Measurements from ENCODE around the gene KLHL24. TPM values are rescaled to one million over a fixed set of nuclear protein-coding genes. Genes with fewer than 3 reads are reported as not detected.
"Not testable (repeated sequence)": the region's sequence is repeated elsewhere in the genome, so short reads cannot be mapped to it uniquely, and the experiment has no call there.

The KLHL24 gene
- total and polyA plus RNA-seq, 7 donors: 8.8 to 201 (median 144) TPM

DNA sequence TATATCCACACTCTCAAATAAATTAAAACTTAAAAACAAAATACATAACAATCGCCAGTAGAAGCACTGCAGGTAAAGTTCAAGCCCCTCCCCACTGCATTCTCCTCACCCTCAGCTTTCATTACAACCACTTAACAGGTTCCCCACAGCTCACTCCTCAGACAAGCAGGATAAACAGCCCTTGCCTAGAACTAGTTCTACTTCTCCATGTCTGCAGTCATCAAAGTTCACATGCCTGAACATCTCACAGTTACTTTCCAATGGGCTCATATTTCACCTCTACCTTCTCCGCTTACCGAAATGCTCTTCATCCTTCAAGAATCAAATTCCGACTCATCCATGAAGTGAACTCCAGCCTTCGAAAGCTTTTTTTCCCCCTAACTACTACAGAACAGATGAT, 66.3 kb downstream of the KLHL24 start:
- DNase-seq: no peak
- no peak overlapping the region for H3K4me3 ChIP-seq
- no peaks in the 10 kb centered on the region for H3K27me3 ChIP-seq
- peaks cover 0 to 19% (median 16%) of the 10 kb centered on the region in 4 donors for H3K4me1 ChIP-seq
- intact Hi-C loops (cut with DNase I): no loop called here
- no peaks in the 10 kb centered on the region for H3K36me3 ChIP-seq
- no peak overlapping the region for H3K27ac ChIP-seq
- 96 to 98% methylated on average over 5 of the region's 5 CpGs for WGBS, 2 donors
- TF ChIP-seq POLR2A (IDR thresholded peaks at IDR 0.05): no peak
- TF ChIP-seq POLR2AphosphoS5 (IDR thresholded peaks at IDR 0.05): no peak
- no peak for TF ChIP-seq EP300 (IDR thresholded peaks at IDR 0.05)
- TF ChIP-seq, protein P1, sequence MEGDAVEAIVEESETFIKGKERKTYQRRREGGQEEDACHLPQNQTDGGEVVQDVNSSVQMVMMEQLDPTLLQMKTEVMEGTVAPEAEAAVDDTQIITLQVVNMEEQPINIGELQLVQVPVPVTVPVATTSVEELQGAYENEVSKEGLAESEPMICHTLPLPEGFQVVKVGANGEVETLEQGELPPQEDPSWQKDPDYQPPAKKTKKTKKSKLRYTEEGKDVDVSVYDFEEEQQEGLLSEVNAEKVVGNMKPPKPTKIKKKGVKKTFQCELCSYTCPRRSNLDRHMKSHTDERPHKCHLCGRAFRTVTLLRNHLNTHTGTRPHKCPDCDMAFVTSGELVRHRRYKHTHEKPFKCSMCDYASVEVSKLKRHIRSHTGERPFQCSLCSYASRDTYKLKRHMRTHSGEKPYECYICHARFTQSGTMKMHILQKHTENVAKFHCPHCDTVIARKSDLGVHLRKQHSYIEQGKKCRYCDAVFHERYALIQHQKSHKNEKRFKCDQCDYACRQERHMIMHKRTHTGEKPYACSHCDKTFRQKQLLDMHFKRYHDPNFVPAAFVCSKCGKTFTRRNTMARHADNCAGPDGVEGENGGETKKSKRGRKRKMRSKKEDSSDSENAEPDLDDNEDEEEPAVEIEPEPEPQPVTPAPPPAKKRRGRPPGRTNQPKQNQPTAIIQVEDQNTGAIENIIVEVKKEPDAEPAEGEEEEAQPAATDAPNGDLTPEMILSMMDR (IDR thresholded peaks at IDR 0.05): no peak
- H3K9me3 ChIP-seq: no peaks in the 10 kb centered on the region

DNA sequence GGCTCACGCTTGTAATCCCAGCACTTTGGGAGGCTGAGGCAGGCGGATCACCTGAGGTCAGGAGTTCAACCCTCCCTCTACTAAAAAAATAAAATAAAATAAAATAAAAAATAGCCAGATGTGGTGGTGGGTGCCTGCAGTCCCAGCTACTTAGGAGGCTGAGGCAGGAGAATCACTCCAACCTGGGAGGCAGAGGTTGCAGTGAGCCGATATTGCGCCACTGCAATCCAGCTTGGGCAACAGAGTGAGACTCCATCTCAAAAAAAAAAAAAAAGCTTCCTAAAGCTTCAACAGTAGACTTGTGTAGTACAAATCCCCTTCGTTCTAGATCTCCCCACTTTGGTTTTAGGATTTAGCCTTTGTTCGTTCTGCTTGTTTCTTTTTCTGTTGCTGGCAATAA, 68.5 kb downstream of the KLHL24 start:
- DNase-seq: not testable (repeated sequence)
- H3K4me1 ChIP-seq: peaks cover 0 to 15% (median 12%) of the 10 kb centered on the region in 4 donors

DNA sequence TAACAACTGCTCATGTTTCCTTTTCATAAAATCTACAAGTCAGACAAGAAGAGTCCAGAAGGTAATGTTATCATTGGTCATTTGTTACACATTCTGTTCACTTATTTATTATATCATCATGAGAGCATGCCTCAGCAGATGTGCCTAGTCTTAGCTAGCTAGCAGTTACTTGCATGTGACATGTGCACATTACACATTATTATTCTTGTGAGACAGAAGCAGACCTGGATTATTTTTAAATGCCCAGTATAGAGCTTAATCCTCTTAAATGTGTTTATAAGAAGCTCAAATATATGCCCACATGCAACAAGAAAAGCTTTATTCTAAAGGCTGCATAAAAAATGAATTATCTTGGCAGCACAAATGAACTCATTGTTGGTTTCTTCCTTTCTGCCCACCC, 74.8 kb downstream of the KLHL24 start:
- Histone ChIP-seq H3K36me3 (no peaks in the 10 kb centered on the region), H3K27ac (no peak overlapping the region), H3K9me3 (no peaks in the 10 kb centered on the region), H3K27me3 (no peaks in the 10 kb centered on the region), H3K4me3 (no peak overlapping the region), H3K4me1 (peaks cover 0 to 10% (median 7%) of the 10 kb centered on the region in 4 donors)
- intact Hi-C loops (cut with DNase I): no loop called here
- no peak for DNase-seq
- TF ChIP-seq EP300 (IDR thresholded peaks at IDR 0.05): no peak
- TF ChIP-seq POLR2AphosphoS5 (IDR thresholded peaks at IDR 0.05): no peak
- no peak for TF ChIP-seq POLR2A (IDR thresholded peaks at IDR 0.05)
- TF ChIP-seq, protein P1 (IDR thresholded peaks at IDR 0.05): no peak

More for the DNA sequence above, 68.5 kb downstream of the KLHL24 start:
- H3K27ac ChIP-seq; H3K27me3 ChIP-seq; H3K9me3 ChIP-seq; intact Hi-C loops (cut with DNase I); H3K4me3 ChIP-seq; H3K36me3 ChIP-seq: not testable (repeated sequence)
- 89 to 93% methylated on average over 6 of the region's 6 CpGs for WGBS, 2 donors

DNA sequence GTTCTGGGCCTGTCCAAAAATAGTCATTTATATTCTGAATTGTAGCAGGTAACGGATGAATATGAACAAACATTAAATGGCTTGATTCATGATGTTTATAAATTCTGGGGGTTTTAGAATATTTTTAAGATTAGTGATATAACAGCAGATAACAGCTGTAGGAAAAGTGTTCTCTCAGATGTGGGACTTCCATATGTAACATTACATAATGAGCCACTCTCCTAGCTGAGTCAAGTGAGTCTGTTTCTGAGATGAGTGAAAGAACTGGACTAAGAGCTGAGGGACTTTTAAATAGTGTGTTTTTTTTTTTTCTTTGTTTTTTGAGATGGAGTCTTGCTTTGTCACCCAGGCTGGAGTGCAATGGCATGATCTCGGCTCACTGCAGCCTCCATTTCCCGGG, 76.1 kb downstream of the KLHL24 start:
- Histone ChIP-seq H3K27me3 (no peaks in the 10 kb centered on the region), H3K4me3 (no peak overlapping the region), H3K36me3 (peaks cover 0 to 8% (median 1%) of the 10 kb centered on the region in 4 donors), H3K9me3 (no peaks in the 10 kb centered on the region), H3K4me1 (peaks cover 0 to 10% (median 7%) of the 10 kb centered on the region in 4 donors), H3K27ac (no peak overlapping the region)
- TF ChIP-seq POLR2AphosphoS5 (IDR thresholded peaks at IDR 0.05): no peak
- intact Hi-C loops (cut with DNase I): no loop called here
- DNase-seq: no peak
- 97 to 98% methylated on average over 3 of the region's 3 CpGs for WGBS, 2 donors

DNA sequence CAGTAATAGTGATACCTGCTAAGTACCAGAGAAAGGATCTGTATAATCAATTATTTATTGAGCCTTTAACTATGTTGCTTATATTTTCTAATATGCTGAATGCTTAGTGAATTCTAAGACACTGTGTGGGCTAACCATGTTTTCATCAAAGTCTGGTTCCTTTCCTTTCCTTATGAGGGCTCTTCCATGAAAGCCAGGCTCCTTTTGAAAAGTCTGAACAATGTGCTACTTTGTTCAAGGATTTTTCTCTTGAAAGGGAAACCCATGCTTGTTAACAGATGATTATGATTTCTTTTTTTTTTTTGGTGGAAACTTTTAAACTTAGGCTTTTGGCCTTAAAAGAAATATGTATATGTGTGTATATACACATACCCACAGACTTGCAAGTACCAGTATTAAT, 79.2 kb downstream of the KLHL24 start:
- peaks cover 0 to 37% (median 16%) of the 10 kb centered on the region in 4 donors for H3K36me3 ChIP-seq
- TF ChIP-seq POLR2A (IDR thresholded peaks at IDR 0.05): no peak
- TF ChIP-seq, protein P1 (IDR thresholded peaks at IDR 0.05): no peak
- no peak for TF ChIP-seq POLR2AphosphoS5 (IDR thresholded peaks at IDR 0.05)
- no peak for TF ChIP-seq EP300 (IDR thresholded peaks at IDR 0.05)
- peaks cover 0 to 10% (median 7%) of the 10 kb centered on the region in 4 donors for H3K4me1 ChIP-seq
- no peak overlapping the region for H3K27ac ChIP-seq
- intact Hi-C loops (cut with DNase I): no loop called here
- no peaks in the 10 kb centered on the region for H3K9me3 ChIP-seq
- no peaks in the 10 kb centered on the region for H3K27me3 ChIP-seq
- DNase-seq: no peak
- H3K4me3 ChIP-seq: no peak overlapping the region

DNA sequence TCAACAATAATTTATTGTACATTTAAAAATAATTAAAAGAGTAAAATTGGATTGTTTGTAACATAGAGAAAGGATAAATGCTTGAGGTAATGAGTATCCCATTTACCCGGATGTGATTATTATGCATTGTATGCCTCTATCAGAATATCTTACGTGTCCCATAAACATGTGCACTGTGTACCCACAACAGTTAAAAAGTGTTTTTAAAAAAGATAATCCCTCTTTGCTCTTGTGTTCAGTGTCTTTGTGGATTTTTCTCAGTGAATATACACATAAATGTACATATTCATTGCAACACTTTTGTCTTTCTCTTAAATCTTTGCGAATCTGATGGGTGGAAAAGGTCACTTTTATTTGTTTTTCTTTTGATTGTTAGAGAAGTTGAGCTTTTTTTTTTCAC, 82.6 kb downstream of the KLHL24 start:
- intact Hi-C loops (cut with DNase I): no loop called here
- Histone ChIP-seq H3K4me3 (no peak overlapping the region), H3K4me1 (no peaks in the 10 kb centered on the region), H3K27ac (no peak overlapping the region), H3K36me3 (peaks cover 0 to 69% (median 26%) of the 10 kb centered on the region in 4 donors), H3K27me3 (no peaks in the 10 kb centered on the region), H3K9me3 (no peaks in the 10 kb centered on the region)
- DNase-seq: no peak
- TF ChIP-seq, protein P1 (IDR thresholded peaks at IDR 0.05): no peak
- no peak for TF ChIP-seq EP300 (IDR thresholded peaks at IDR 0.05)
- TF ChIP-seq POLR2A (IDR thresholded peaks at IDR 0.05): no peak
- no peak for TF ChIP-seq POLR2AphosphoS5 (IDR thresholded peaks at IDR 0.05)
- WGBS, 2 donors: 93 to 94% methylated on average over 3 of the region's 3 CpGs

All from sigmoid colon (tissue), 7 donors.